GM10248 (cell line): ENCODE results near the gene CDCA4.
"Not testable (repeated sequence)": the region's sequence is repeated elsewhere in the genome, so short reads cannot be mapped to it uniquely, and the experiment has no call there.

ENCODE experiments used
- CTCF ChIA-PET: fragments of 300-600 bp; sonication (Branson Sonifier 250); formaldehyde crosslinking; extraction: SDS; loops from one replicate; lab custom pipeline; 2021; ENCODE audit warnings: antibody characterized with exemption; lab: Yijun Ruan, JAX
- POLR2A ChIA-PET: fragments of 350-650 bp; sonication (Branson Sonifier 250); formaldehyde crosslinking; extraction: SDS; loops from one replicate; lab custom pipeline; 2020; ENCODE audit warnings: antibody characterized with exemption; lab: Yijun Ruan, JAX
- DNase-seq: peaks from one replicate; pipeline ENCODE4 v3.0.0; 2012; ENCODE audit errors: extremely low spot score
- CTCF ChIP-seq: IDR thresholded peaks from 2 replicates; pipeline ENCODE4 v1.5.1; 2012; ENCODE audit warnings: mild to moderate bottlenecking, low read depth; ENCODE audit errors: extremely low read depth, missing control alignments, control extremely low read depth

Gene CDCA4

GRCh38 chr14:105067140-105067968, 46.5 kb upstream of the CDCA4 start:
- TF ChIP-seq CTCF: no peak
- ChIA-PET POLR2A (no interaction called here), CTCF (interaction anchor here (0.9 to 13.0 kb wide), 7 partner anchors 8 to 1369 kb away, joined by 3 to 140 read pairs (median 5); no protein-coding TSS in a partner anchor)
- DNase-seq: no peak

- DNase-seq: no peak
- TF ChIP-seq CTCF: peak; percentile 29
- CTCF ChIA-PET: interaction anchor here (0.9 to 14.7 kb wide), 11 partner anchors 8 to 1370 kb away, joined by 3 to 148 read pairs (median 4); no protein-coding TSS in a partner anchor
- POLR2A ChIA-PET: interaction anchor here (1.0 kb wide), 1 partner anchor 8 kb away, joined by 3 read pairs; no protein-coding TSS in a partner anchor
Measured at GRCh38 chr14:105066240-105067071, 45.6 kb upstream of the CDCA4 start.

GRCh38 chr14:105065280-105066228, 44.7 kb upstream of the CDCA4 start, which contains the start of gene GPR132:
Gene GPR132 (minus strand): TSS chr14:105065430. CDS start chr14:105055420, 10,010 bp downstream.
- no peak for TF ChIP-seq CTCF
- POLR2A ChIA-PET: interaction anchor here (0.6 to 1.0 kb wide), 3 partner anchors 7 to 813 kb away, joined by 3 to 5 read pairs (median 3); no protein-coding TSS in a partner anchor
- CTCF ChIA-PET: interaction anchor here (1.1 to 14.7 kb wide), 10 partner anchors 7 to 1371 kb away, joined by 3 to 148 read pairs (median 4); no protein-coding TSS in a partner anchor
- DNase-seq: peak; percentile 91

GRCh38 chr14:105064721-105065143, 43.8 kb upstream of the CDCA4 start:
- POLR2A ChIA-PET: interaction anchor here (0.6 to 0.9 kb wide), 2 partner anchors 10 to 45 kb away, joined by 3 to 4 read pairs; no protein-coding TSS in a partner anchor
- peak; percentile 58 for DNase-seq
- CTCF ChIA-PET: interaction anchor here (0.8 to 14.7 kb wide), 6 partner anchors 10 to 89 kb away, joined by 3 to 148 read pairs (median 4); no protein-coding TSS in a partner anchor

GRCh38 chr14:105064001-105064400, 43.1 kb upstream of the CDCA4 start:
- TF ChIP-seq CTCF: no peak
- CTCF ChIA-PET: interaction anchor here (0.8 to 14.7 kb wide), 5 partner anchors 10 to 187 kb away, joined by 3 to 148 read pairs (median 3); no protein-coding TSS in a partner anchor
- POLR2A ChIA-PET: interaction anchor here (0.6 to 0.9 kb wide), 2 partner anchors 11 to 44 kb away, joined by 3 to 4 read pairs; no protein-coding TSS in a partner anchor
- DNase-seq: no peak

More at GRCh38 chr14:105064721-105065143, 43.8 kb upstream of the CDCA4 start:
- no peak for TF ChIP-seq CTCF

GRCh38 chr14:105063506-105063905, 42.6 kb upstream of the CDCA4 start:
- ChIA-PET POLR2A (interaction anchor here (0.6 kb wide), 1 partner anchor 134 kb away, joined by 3 read pairs; no protein-coding TSS in a partner anchor), CTCF (interaction anchor here (1.6 to 14.7 kb wide), 3 partner anchors 19 to 187 kb away, joined by 3 to 148 read pairs (median 140); no protein-coding TSS in a partner anchor)
- DNase-seq: not testable (repeated sequence)
